H1 (cell line): ENCODE results near the gene NRL. TPM values are rescaled to one million over a fixed set of nuclear protein-coding genes. Genes with fewer than 3 reads are reported as not detected.

Experiments
- CTCF ChIA-PET: fragments of 300-600 bp; sonication (Branson Sonifier 250); formaldehyde crosslinking; loops from one replicate; lab custom pipeline; 2021; ENCODE audit not compliant: partially characterized antibody; lab: Charles Lee
- POLR2A ChIA-PET: fragments of 300-600 bp; sonication (Branson Sonifier 250); formaldehyde crosslinking; loops from one replicate; lab custom pipeline; 2021; ENCODE audit warnings: inconsistent platforms; ENCODE audit not compliant: partially characterized antibody; lab: Charles Lee
- DNase-seq, 2 experiments: peaks; one replicate each; pipeline versions ENCODE4 v3.0.0 to v3.0.0-alpha.2; 2010 to 2022; ENCODE audit warnings: low spot score in 2 of 2, low read depth in 1 of 2, mixed read lengths in 1 of 2
- FAIRE-seq: peaks from 2 replicates; lab custom pipeline; 2011; peaks lifted over from hg19 to GRCh38; lab: Jason Lieb, UNC
- H2AFZ ChIP-seq: 2 replicates; pipeline ENCODE4 v1.8.1; 2012; ENCODE audit warnings: low read length, inconsistent platforms
- H2AK5ac ChIP-seq: 2 replicates; pipeline ENCODE4 v1.6.1; 2013; ENCODE audit warnings: low read depth, low read length
- H2BK120ac ChIP-seq: replicated peaks from 2 replicates; pipeline ENCODE3; 2013; ENCODE audit warnings: low read depth, low read length, inconsistent platforms
- H2BK12ac ChIP-seq: 2 replicates; pipeline ENCODE4 v1.6.1; 2013; ENCODE audit warnings: low read depth, low read length
- H2BK15ac ChIP-seq: 2 replicates; pipeline ENCODE4 v1.6.1; 2013; ENCODE audit warnings: low read length
- H2BK20ac ChIP-seq: 2 replicates; pipeline ENCODE4 v1.6.1; 2013; ENCODE audit warnings: low read length
- H2BK5ac ChIP-seq: 2 replicates; pipeline ENCODE4 v1.6.1; 2013; ENCODE audit warnings: low read depth, low read length
- H3K14ac ChIP-seq: 2 replicates; pipeline ENCODE4 v1.6.1; 2013; ENCODE audit warnings: inconsistent platforms; ENCODE audit not compliant: insufficient read length
- H3K18ac ChIP-seq: 2 replicates; pipeline ENCODE4 v1.6.1; 2013; ENCODE audit warnings: low read length; ENCODE audit errors: extremely low read depth
- H3K23ac ChIP-seq: 2 replicates; pipeline ENCODE4 v1.6.1; 2013; ENCODE audit warnings: inconsistent platforms; ENCODE audit not compliant: insufficient read length
- H3K23me2 ChIP-seq: 2 replicates; pipeline ENCODE4 v1.6.1; 2013; ENCODE audit warnings: low read depth, low read length
- H3K27ac ChIP-seq: 2 replicates; pipeline ENCODE4 v1.6.1; 2011; ENCODE audit warnings: low read depth, low read length, inconsistent platforms
- H3K27me3 ChIP-seq, 4 experiments: replicated peaks in 1 of 4; 1 replicate in 1 of 4; 2 replicates in 3 of 4; pipeline versions ENCODE4 v1.6.1 to v1.8.1; 2011 to 2013; ENCODE audit warnings: low read length in 3 of 4, mild to moderate bottlenecking in 3 of 4, inconsistent platforms in 2 of 4, mixed read lengths in 2 of 4, moderate library complexity in 1 of 4; ENCODE audit not compliant: control insufficient read depth in 3 of 4, insufficient read depth in 3 of 4; ENCODE audit errors: extremely low read depth in 1 of 4
- H3K36me3 ChIP-seq, 4 experiments: 2 replicates each; pipeline versions ENCODE4 v1.6.1 to v1.8.1; 2011 to 2013; ENCODE audit warnings: mild to moderate bottlenecking in 4 of 4, low read length in 3 of 4, moderate library complexity in 2 of 4, control low read depth in 1 of 4, inconsistent platforms in 1 of 4; ENCODE audit not compliant: insufficient read depth in 4 of 4, control insufficient read depth in 2 of 4
- H3K4ac ChIP-seq: replicated peaks from 2 replicates; pipeline ENCODE3; 2013; ENCODE audit warnings: low read length, low read depth, mixed read lengths, inconsistent platforms; ENCODE audit not compliant: insufficient read length
- H3K4me1 ChIP-seq, 4 experiments: replicated peaks in 1 of 4; 1 replicate in 1 of 4; 2 replicates in 3 of 4; pipeline versions ENCODE4 v1.6.1 to v1.8.1; 2011 to 2013; ENCODE audit warnings: low read length in 3 of 4, inconsistent platforms in 2 of 4, mixed read lengths in 1 of 4; ENCODE audit not compliant: insufficient read depth in 4 of 4, control insufficient read depth in 3 of 4
- H3K4me2 ChIP-seq, 2 experiments: 2 replicates each; pipeline versions ENCODE4 v1.6.1 to v1.8.1; 2011 to 2013; ENCODE audit warnings: low read depth in 2 of 2, low read length in 2 of 2, control low read depth in 1 of 2, inconsistent platforms in 1 of 2, mild to moderate bottlenecking in 1 of 2; ENCODE audit not compliant: insufficient read depth in 1 of 2
- H3K4me3 ChIP-seq, 4 experiments: fragments of 200-600, 300-600 bp in 1 of 4; sonication (generic), shearing (Covaris generic), sonication (Bioruptor Twin) in 1 of 4; 2 replicates each; pipeline versions ENCODE4 v1.5.1 to v1.8.1; 2011 to 2016; ENCODE audit warnings: low read length in 4 of 4, low read depth in 3 of 4, control low read depth in 2 of 4, inconsistent platforms in 2 of 4, mild to moderate bottlenecking in 2 of 4, mixed read lengths in 1 of 4, moderate library complexity in 1 of 4; ENCODE audit not compliant: insufficient read depth in 2 of 4; ENCODE audit errors: extremely low read depth in 1 of 4
- H3K56ac ChIP-seq: replicated peaks from 2 replicates; pipeline ENCODE3; 2013; ENCODE audit warnings: low read depth, mild to moderate bottlenecking, mixed read lengths, low read length, inconsistent platforms; ENCODE audit not compliant: insufficient read length
- H3K79me1 ChIP-seq: 2 replicates; pipeline ENCODE4 v1.6.1; 2013; ENCODE audit warnings: low read depth, low read length, control low read depth
- H3K79me2 ChIP-seq, 2 experiments: 2 replicates each; pipeline versions ENCODE4 v1.6.1 to v1.8.1; 2012 to 2013; ENCODE audit warnings: low read length in 2 of 2, mild to moderate bottlenecking in 2 of 2, inconsistent platforms in 1 of 2; ENCODE audit not compliant: insufficient read depth in 2 of 2, control insufficient read depth in 1 of 2
- H3K9ac ChIP-seq, 4 experiments: replicated peaks in 1 of 4; 1 replicate in 1 of 4; 2 replicates in 3 of 4; pipeline versions ENCODE4 v1.6.1 to v1.8.1; 2011 to 2013; ENCODE audit warnings: low read depth in 3 of 4, low read length in 3 of 4, control low read depth in 2 of 4, mild to moderate bottlenecking in 2 of 4, moderate library complexity in 2 of 4, inconsistent platforms in 1 of 4; ENCODE audit errors: extremely low read depth in 1 of 4
- H3K9me3 ChIP-seq, 2 experiments: 2 replicates each; pipeline versions ENCODE4 v1.6.1 to v1.8.1; 2012 to 2013; ENCODE audit warnings: mild to moderate bottlenecking in 2 of 2, moderate library complexity in 2 of 2, control low read depth in 1 of 2, inconsistent platforms in 1 of 2, low read depth in 1 of 2, low read length in 1 of 2, mixed read lengths in 1 of 2; ENCODE audit not compliant: insufficient read depth in 2 of 2
- H4K20me1 ChIP-seq, 2 experiments: replicated peaks in 1 of 2; 2 replicates each; pipeline versions ENCODE3 to v1.8.1; 2011 to 2013; ENCODE audit warnings: inconsistent platforms in 2 of 2, low read length in 2 of 2, mild to moderate bottlenecking in 1 of 2; ENCODE audit not compliant: insufficient read depth in 2 of 2, control insufficient read depth in 1 of 2
- H4K5ac ChIP-seq: 2 replicates; pipeline ENCODE4 v1.6.1; 2013; ENCODE audit warnings: low read length, low read depth, mixed read lengths, inconsistent platforms; ENCODE audit not compliant: insufficient read length
- H4K8ac ChIP-seq: 2 replicates; pipeline ENCODE4 v1.8.0; 2013; ENCODE audit warnings: mild to moderate bottlenecking, moderate library complexity, low read length, inconsistent platforms; ENCODE audit not compliant: insufficient read depth; ENCODE audit errors: extremely low read depth
- H4K91ac ChIP-seq: replicated peaks from 2 replicates; pipeline ENCODE3; 2013; ENCODE audit warnings: low read length, mixed read lengths, inconsistent platforms; ENCODE audit not compliant: insufficient read length
- EP300 ChIP-seq, 2 experiments: IDR thresholded peaks; 1 replicate in 1 of 2; 2 replicates in 1 of 2; pipeline ENCODE4 v1.6.1; 2011 to 2012; ENCODE audit warnings: low read depth in 2 of 2, low read length in 2 of 2, mild to moderate bottlenecking in 2 of 2, borderline replicate concordance in 1 of 2, inconsistent platforms in 1 of 2, moderate library complexity in 1 of 2
- WGBS, 2 experiments: shearing (Covaris generic) in 1 of 2; methylation state at CpG; one replicate each; pipeline versions ENCODE4 v1.1.6 to v1.1.7; 2013 to 2015; ENCODE audit warnings: low lambda C conversion rate in 2 of 2, mixed read lengths in 2 of 2, inconsistent platforms in 1 of 2, low coverage in 1 of 2, missing lambda C conversion rate in 1 of 2; ENCODE audit not compliant: insufficient replicate concordance in 2 of 2, insufficient coverage in 1 of 2, insufficient read length in 1 of 2; ENCODE audit errors: extremely low coverage in 1 of 2, missing lambda C conversion rate in 1 of 2; 5-methylcytosine and 5-hydroxymethylcytosine counted together
- polyA plus RNA-seq, 7 experiments: library from polyadenylated mRNA; depleted of rRNA in 3 of 7; stranded (reverse) in 5 of 7; unstranded in 2 of 7; fragments of >200 nt in 5 of 7; fragments of 200-250 nt in 2 of 7; gene quantifications; 1 replicate in 5 of 7; 2 replicates in 1 of 7; 4 replicates in 1 of 7; pipeline versions ENCODE4 v1.2.1 to v1.2.3, GENCODE V29; 2011 to 2013; ENCODE audit warnings: missing spikeins in 2 of 7, mixed read lengths in 2 of 7
- total RNA-seq: library from RNA; stranded (reverse); fragmentation: NEBNext Ultra II Directional; extraction: Animal tissue kit (Norgen Biotek cat#: 25700); gene quantifications from 2 replicates; pipeline ENCODE4 v1.2.1, GENCODE V29; 2021

NRL gene
- total and polyA plus RNA-seq, 2 of the 8 experiments (the other 6 are each of a cell fraction or from before 2014, with no cell fraction given) = 1.1 to 2.2 TPM

DNA sequence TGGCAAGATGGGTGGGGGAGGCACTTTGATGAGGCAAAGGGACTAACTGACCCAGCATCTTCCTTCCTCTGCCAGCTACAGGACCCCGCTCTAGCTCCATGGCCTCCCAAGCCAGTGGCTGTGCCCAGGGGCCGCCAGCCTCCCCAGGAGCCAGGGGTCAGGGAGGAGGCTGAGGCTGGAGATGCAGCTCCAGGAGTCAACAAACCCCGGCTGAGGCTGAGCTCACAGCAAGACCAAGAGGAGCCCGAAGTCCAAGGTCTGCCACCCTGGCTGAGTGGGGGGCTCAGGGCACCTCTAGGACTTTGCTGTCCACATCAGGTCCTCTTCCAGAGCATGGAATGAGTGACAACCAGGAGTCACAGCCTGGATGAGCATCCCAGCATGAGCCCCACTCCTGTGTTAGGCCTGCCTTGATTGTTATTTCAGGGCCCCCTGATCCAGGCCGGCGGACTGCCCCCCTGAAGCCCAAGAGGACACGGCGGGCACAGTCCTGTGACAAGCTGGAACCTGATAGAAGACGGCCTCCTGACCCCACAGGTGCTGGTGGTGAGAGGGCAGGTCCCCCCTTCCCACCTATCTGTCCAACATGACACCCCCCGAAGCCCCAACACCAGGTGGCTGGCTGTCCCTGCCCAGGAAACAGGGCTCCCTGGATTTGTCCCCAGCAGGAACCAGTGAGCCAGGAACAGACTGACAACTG is 45.9 kb downstream of the NRL start:
- 84% methylated on average over 9 of the region's 10 CpGs; no CpG with 5 or more reads in 1 of the 2 experiments for WGBS, 2 experiments
- no peak overlapping the region for H2BK120ac ChIP-seq
- H3K56ac ChIP-seq = no peak overlapping the region
- H2AFZ ChIP-seq = no peak overlapping the region
- H2BK20ac ChIP-seq = no peak overlapping the region
- H3K9me3 ChIP-seq = no peaks in the 10 kb centered on the region
- H3K27me3 ChIP-seq = no peaks in the 10 kb centered on the region; a peak in 1 of 7 replicates
- TF ChIP-seq EP300 (IDR thresholded peaks at IDR 0.05; ENCODE audit: borderline replicate concordance in 1 of 2, low read depth in 2 of 2, low read length in 2 of 2) = no peak
- peak overlapping the region; percentile 35; the same call in 1 of the 2 replicates for H4K8ac ChIP-seq
- H3K36me3 ChIP-seq = no peaks in the 10 kb centered on the region
- H3K23ac ChIP-seq = no peak overlapping the region
- H3K14ac ChIP-seq = no peak overlapping the region
- no peaks in the 10 kb centered on the region for H3K23me2 ChIP-seq
- H3K79me1 ChIP-seq = no peaks in the 10 kb centered on the region
- no peak overlapping the region for H3K4me3 ChIP-seq
- CTCF ChIA-PET = interaction anchor here (1.0 to 23.8 kb wide), 9 partner anchors 8 to 116 kb away, joined by 3 to 316 read pairs (median 4); partner anchors contain the start of genes CARMIL3, DHRS4 and PCK2
- no peak overlapping the region for H3K27ac ChIP-seq
- no peaks in the 10 kb centered on the region for H3K4me1 ChIP-seq
- no peak overlapping the region for H3K4ac ChIP-seq
- DNase-seq (no peak), FAIRE-seq (no peak)
- H3K9ac ChIP-seq = no peak overlapping the region
- H2BK5ac ChIP-seq = no peak overlapping the region
- POLR2A ChIA-PET = interaction anchor here (1.0 to 27.2 kb wide), 6 partner anchors 12 to 93 kb away, joined by 4 to 626 read pairs (median 11); partner anchors contain the start of genes CARMIL3, IRF9 and PCK2
- no peak overlapping the region for H2BK12ac ChIP-seq
- H4K20me1 ChIP-seq = no peaks in the 10 kb centered on the region
- H4K91ac ChIP-seq = no peak overlapping the region
- no peaks in the 10 kb centered on the region for H3K79me2 ChIP-seq
- no peak overlapping the region for H4K5ac ChIP-seq
- no peak overlapping the region for H3K4me2 ChIP-seq
- no peak overlapping the region for H2AK5ac ChIP-seq
- H3K18ac ChIP-seq = no peak overlapping the region
- no peak overlapping the region for H2BK15ac ChIP-seq
